Measurements from ENCODE around the gene RGCC.

DNA sequence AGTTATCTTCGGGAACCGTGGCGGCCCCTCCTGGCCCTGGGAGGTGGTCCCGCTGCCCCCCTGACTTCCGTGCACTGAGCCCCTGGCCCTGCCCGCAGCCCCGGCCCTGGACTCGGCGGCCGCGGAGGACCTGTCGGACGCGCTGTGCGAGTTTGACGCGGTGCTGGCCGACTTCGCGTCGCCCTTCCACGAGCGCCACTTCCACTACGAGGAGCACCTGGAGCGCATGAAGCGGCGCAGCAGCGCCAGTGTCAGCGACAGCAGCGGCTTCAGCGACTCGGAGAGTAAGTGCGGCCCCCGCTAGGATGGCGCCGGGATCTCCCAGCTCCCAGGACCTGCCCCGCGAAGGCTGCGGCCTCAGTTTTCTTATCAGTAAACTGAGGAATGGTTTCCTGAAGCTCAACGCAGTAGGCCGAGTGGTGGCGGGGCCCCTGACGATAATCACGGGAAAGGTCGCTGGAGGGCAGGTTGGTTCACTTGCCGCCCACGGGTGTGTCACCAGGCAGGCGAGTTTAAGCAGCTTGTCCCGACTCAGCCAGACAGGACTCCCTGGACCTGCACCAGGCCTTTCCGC is 924 bp downstream of the RGCC start:
- TF ChIP-seq, protein P1, sequence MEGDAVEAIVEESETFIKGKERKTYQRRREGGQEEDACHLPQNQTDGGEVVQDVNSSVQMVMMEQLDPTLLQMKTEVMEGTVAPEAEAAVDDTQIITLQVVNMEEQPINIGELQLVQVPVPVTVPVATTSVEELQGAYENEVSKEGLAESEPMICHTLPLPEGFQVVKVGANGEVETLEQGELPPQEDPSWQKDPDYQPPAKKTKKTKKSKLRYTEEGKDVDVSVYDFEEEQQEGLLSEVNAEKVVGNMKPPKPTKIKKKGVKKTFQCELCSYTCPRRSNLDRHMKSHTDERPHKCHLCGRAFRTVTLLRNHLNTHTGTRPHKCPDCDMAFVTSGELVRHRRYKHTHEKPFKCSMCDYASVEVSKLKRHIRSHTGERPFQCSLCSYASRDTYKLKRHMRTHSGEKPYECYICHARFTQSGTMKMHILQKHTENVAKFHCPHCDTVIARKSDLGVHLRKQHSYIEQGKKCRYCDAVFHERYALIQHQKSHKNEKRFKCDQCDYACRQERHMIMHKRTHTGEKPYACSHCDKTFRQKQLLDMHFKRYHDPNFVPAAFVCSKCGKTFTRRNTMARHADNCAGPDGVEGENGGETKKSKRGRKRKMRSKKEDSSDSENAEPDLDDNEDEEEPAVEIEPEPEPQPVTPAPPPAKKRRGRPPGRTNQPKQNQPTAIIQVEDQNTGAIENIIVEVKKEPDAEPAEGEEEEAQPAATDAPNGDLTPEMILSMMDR (IDR thresholded peaks at IDR 0.05; ENCODE audit: poor library complexity, severe bottlenecking), result no peak
- TF ChIP-seq, protein P2, sequence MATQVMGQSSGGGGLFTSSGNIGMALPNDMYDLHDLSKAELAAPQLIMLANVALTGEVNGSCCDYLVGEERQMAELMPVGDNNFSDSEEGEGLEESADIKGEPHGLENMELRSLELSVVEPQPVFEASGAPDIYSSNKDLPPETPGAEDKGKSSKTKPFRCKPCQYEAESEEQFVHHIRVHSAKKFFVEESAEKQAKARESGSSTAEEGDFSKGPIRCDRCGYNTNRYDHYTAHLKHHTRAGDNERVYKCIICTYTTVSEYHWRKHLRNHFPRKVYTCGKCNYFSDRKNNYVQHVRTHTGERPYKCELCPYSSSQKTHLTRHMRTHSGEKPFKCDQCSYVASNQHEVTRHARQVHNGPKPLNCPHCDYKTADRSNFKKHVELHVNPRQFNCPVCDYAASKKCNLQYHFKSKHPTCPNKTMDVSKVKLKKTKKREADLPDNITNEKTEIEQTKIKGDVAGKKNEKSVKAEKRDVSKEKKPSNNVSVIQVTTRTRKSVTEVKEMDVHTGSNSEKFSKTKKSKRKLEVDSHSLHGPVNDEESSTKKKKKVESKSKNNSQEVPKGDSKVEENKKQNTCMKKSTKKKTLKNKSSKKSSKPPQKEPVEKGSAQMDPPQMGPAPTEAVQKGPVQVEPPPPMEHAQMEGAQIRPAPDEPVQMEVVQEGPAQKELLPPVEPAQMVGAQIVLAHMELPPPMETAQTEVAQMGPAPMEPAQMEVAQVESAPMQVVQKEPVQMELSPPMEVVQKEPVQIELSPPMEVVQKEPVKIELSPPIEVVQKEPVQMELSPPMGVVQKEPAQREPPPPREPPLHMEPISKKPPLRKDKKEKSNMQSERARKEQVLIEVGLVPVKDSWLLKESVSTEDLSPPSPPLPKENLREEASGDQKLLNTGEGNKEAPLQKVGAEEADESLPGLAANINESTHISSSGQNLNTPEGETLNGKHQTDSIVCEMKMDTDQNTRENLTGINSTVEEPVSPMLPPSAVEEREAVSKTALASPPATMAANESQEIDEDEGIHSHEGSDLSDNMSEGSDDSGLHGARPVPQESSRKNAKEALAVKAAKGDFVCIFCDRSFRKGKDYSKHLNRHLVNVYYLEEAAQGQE (IDR thresholded peaks at IDR 0.05; ENCODE audit: borderline replicate concordance), result no peak
- TF ChIP-seq TAF1 (IDR thresholded peaks at IDR 0.05; ENCODE audit: low read depth) (no peak), POLR2AphosphoS5 (IDR thresholded peaks at IDR 0.05) (peak; percentile 37), EZH2 (IDR thresholded peaks at IDR 0.05; ENCODE audit: borderline replicate concordance, insufficient read depth, low read length, poor library complexity, severe bottlenecking) (peak; percentile 50), EP300 (conservative IDR thresholded peaks at IDR 0.05; ENCODE audit: poor library complexity, severe bottlenecking) (no peak), MXI1 (conservative IDR thresholded peaks at IDR 0.05; ENCODE audit: poor library complexity, severe bottlenecking) (peak; percentile 39), RAD21 (conservative IDR thresholded peaks at IDR 0.05) (no peak)
